BLaER1 (cell line): ENCODE results near the gene RNF183.

Experiments used
- H3K27ac ChIP-seq: shearing (Covaris generic); formaldehyde crosslinking; 2 replicates; pipeline ENCODE4 v1.8.1; 2022
- H3K27me3 ChIP-seq: shearing (Covaris generic); formaldehyde crosslinking; 2 replicates; pipeline ENCODE4 v1.8.1; 2022
- H3K36me3 ChIP-seq: shearing (Covaris generic); formaldehyde crosslinking; 2 replicates; pipeline ENCODE4 v1.8.1; 2022
- H3K4me1 ChIP-seq: shearing (Covaris generic); formaldehyde crosslinking; 2 replicates; pipeline ENCODE4 v1.8.1; 2022
- H3K4me2 ChIP-seq: shearing (Covaris generic); formaldehyde crosslinking; 2 replicates; pipeline ENCODE4 v1.8.1; 2022
- H3K4me3 ChIP-seq: shearing (Covaris generic); formaldehyde crosslinking; 2 replicates; pipeline ENCODE4 v1.8.1; 2022
- H3K9ac ChIP-seq: shearing (Covaris generic); formaldehyde crosslinking; 2 replicates; pipeline ENCODE4 v1.8.1; 2022
- H3K9me3 ChIP-seq: shearing (Covaris generic); formaldehyde crosslinking; 2 replicates; pipeline ENCODE4 v1.8.1; 2022
- H4K20me1 ChIP-seq: shearing (Covaris generic); formaldehyde crosslinking; 2 replicates; pipeline ENCODE4 v1.8.1; 2022
- Cebpa-rat ChIP-seq: shearing (Covaris generic); IDR thresholded peaks from 2 replicates; pipeline ENCODE4 v1.8.1; 2022

Gene RNF183

GRCh38 chr9:113319054-113319453 is 15.9 kb upstream of the RNF183 start:
- Histone ChIP-seq H4K20me1 (no peaks in the 10 kb centered on the region), H3K9me3 (no peaks in the 10 kb centered on the region), H3K9ac (no peak overlapping the region), H3K4me2 (no peak overlapping the region), H3K36me3 (peaks cover 5% of the 10 kb centered on the region; the same call in 1 of the 2 replicates), H3K27me3 (no peaks in the 10 kb centered on the region), H3K4me1 (no peaks in the 10 kb centered on the region), H3K4me3 (no peak overlapping the region), H3K27ac (no peak overlapping the region)
- TF ChIP-seq Cebpa-rat = no peak

DNA sequence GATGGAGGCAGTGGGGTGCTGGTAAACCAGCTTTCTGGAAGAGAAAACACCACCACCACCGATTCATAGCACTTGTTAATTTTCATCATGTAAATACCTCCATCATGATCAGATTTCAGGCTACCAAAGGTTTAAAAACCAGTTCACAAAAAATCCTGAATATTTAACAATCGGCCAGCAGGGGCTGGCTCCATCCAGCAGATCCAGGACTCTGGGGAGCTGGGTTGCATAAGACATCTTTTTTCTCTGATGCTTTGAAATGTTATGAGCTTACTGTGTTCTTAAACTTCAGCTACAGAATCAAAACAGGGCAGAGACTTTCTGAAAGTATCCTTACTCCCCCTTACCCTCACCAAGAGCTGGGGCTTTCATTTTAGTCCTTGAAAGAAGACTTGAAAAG is 14.6 kb upstream of the RNF183 start:
- H3K9me3 ChIP-seq = no peaks in the 10 kb centered on the region
- no peak overlapping the region for H3K9ac ChIP-seq
- TF ChIP-seq Cebpa-rat = no peak
- H3K4me2 ChIP-seq = no peak overlapping the region
- peaks cover 5% of the 10 kb centered on the region; the same call in 1 of the 2 replicates for H3K36me3 ChIP-seq
- H3K4me3 ChIP-seq = no peak overlapping the region
- H4K20me1 ChIP-seq = no peaks in the 10 kb centered on the region
- no peaks in the 10 kb centered on the region for H3K4me1 ChIP-seq
- no peaks in the 10 kb centered on the region for H3K27me3 ChIP-seq
- H3K27ac ChIP-seq = no peak overlapping the region

GRCh38 chr9:113316030-113316429 is 12.9 kb upstream of the RNF183 start:
- no peak overlapping the region for H3K4me2 ChIP-seq

GRCh38 chr9:113315231-113315630 is 12.1 kb upstream of the RNF183 start:
- Histone ChIP-seq H3K4me1 (no peaks in the 10 kb centered on the region), H3K27ac (no peak overlapping the region), H3K36me3 (peaks cover 5% of the 10 kb centered on the region; the same call in 1 of the 2 replicates), H3K27me3 (no peaks in the 10 kb centered on the region), H3K4me2 (no peak overlapping the region), H3K9ac (no peak overlapping the region), H4K20me1 (no peaks in the 10 kb centered on the region), H3K9me3 (no peaks in the 10 kb centered on the region), H3K4me3 (no peak overlapping the region)
- no peak for TF ChIP-seq Cebpa-rat

More at GRCh38 chr9:113316030-113316429, 12.9 kb upstream of the RNF183 start:
- no peak overlapping the region for H3K9ac ChIP-seq
- no peak overlapping the region for H3K4me3 ChIP-seq
- no peaks in the 10 kb centered on the region for H4K20me1 ChIP-seq
- no peaks in the 10 kb centered on the region for H3K9me3 ChIP-seq
- no peaks in the 10 kb centered on the region for H3K4me1 ChIP-seq
- H3K27me3 ChIP-seq = no peaks in the 10 kb centered on the region
- H3K27ac ChIP-seq = no peak overlapping the region
- TF ChIP-seq Cebpa-rat = no peak
- peaks cover 5% of the 10 kb centered on the region; the same call in 1 of the 2 replicates for H3K36me3 ChIP-seq

DNA sequence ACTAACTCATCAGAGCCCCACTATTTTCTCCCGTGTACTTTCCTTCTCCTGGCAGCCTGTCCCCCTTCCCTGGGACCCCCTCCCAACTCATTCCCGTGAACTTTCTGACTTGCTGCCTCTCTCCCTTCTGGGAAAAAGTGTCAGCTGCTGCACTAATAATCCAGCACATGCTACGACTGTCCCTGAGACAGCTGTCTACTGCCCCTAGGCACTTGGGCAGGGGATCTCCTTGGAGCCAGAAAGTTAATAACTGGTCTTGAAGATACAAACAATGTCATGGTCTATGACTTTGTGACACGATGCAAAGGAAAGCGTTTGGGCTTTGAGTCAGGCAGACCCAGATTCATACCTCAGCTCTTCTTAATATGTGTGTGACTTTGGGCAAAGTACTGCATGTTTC is 10.1 kb upstream of the RNF183 start:
- H3K36me3 ChIP-seq = no peaks in the 10 kb centered on the region
- H3K4me2 ChIP-seq = no peak overlapping the region
- no peak for TF ChIP-seq Cebpa-rat
- no peak overlapping the region for H3K27ac ChIP-seq
- H4K20me1 ChIP-seq = no peaks in the 10 kb centered on the region
- no peak overlapping the region for H3K4me3 ChIP-seq
- no peaks in the 10 kb centered on the region for H3K9me3 ChIP-seq
- H3K27me3 ChIP-seq = no peaks in the 10 kb centered on the region
- H3K9ac ChIP-seq = no peak overlapping the region
- no peaks in the 10 kb centered on the region for H3K4me1 ChIP-seq

DNA sequence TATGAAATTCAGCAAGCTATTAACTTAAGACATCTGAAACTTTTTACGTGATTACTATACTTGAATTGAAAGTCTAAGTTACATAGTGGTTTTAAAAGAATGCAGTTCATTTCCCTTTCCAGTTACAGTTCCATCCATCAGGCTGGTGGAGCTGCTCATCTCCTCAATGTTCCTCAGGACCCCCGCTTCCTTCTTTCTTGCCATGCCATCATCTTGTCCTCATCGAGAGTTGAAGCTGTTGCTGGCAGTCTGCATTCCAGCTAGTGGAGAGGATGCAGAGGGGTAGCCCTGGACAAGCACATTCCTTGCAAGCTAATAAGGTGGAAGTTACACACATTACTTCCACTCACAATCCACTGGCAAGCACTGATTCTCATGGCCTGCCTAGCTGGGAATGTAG is 8.8 kb upstream of the RNF183 start:
- no peak overlapping the region for H3K4me3 ChIP-seq
- H3K27me3 ChIP-seq = no peaks in the 10 kb centered on the region
- H4K20me1 ChIP-seq = no peaks in the 10 kb centered on the region
- no peak overlapping the region for H3K27ac ChIP-seq
- no peaks in the 10 kb centered on the region for H3K36me3 ChIP-seq
- H3K9ac ChIP-seq = no peak overlapping the region
- no peaks in the 10 kb centered on the region for H3K9me3 ChIP-seq
- H3K4me1 ChIP-seq = no peaks in the 10 kb centered on the region
- no peak for TF ChIP-seq Cebpa-rat
- no peak overlapping the region for H3K4me2 ChIP-seq

DNA sequence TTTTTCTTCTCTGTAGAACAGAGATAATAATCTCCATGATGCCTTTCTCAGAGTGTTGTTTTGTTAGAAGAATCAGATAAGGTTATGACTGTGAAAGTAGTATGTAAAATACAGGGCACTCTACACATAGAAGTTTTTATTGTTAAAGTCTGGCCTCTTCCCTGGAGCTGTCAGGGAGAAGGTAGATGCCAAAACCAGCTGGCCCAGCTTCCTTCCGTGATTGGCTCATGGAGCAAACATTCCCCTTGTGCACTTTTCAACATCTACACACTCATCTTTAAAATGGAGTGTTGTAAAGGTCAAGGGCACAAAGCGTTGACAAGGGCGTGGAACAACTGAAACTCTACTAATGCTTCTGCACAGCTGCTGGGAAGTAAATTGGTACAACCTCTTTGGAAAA is 7.4 kb upstream of the RNF183 start:
- H3K4me2 ChIP-seq = no peak overlapping the region
- no peaks in the 10 kb centered on the region for H3K27me3 ChIP-seq
- no peaks in the 10 kb centered on the region for H3K36me3 ChIP-seq
- no peaks in the 10 kb centered on the region for H3K4me1 ChIP-seq
- H4K20me1 ChIP-seq = no peaks in the 10 kb centered on the region
- no peak overlapping the region for H3K4me3 ChIP-seq
- no peaks in the 10 kb centered on the region for H3K9me3 ChIP-seq
- no peak for TF ChIP-seq Cebpa-rat
- no peak overlapping the region for H3K9ac ChIP-seq
- no peak overlapping the region for H3K27ac ChIP-seq

- no peaks in the 10 kb centered on the region for H3K36me3 ChIP-seq
- no peak overlapping the region for H3K27ac ChIP-seq
- no peaks in the 10 kb centered on the region for H4K20me1 ChIP-seq
- no peaks in the 10 kb centered on the region for H3K9me3 ChIP-seq
- no peak overlapping the region for H3K4me2 ChIP-seq
- no peak for TF ChIP-seq Cebpa-rat
- H3K4me3 ChIP-seq = no peak overlapping the region
- H3K27me3 ChIP-seq = no peaks in the 10 kb centered on the region
- H3K4me1 ChIP-seq = no peaks in the 10 kb centered on the region
- no peak overlapping the region for H3K9ac ChIP-seq
Observed at GRCh38 chr9:113309204-113309813, 6.1 kb upstream of the RNF183 start.

DNA sequence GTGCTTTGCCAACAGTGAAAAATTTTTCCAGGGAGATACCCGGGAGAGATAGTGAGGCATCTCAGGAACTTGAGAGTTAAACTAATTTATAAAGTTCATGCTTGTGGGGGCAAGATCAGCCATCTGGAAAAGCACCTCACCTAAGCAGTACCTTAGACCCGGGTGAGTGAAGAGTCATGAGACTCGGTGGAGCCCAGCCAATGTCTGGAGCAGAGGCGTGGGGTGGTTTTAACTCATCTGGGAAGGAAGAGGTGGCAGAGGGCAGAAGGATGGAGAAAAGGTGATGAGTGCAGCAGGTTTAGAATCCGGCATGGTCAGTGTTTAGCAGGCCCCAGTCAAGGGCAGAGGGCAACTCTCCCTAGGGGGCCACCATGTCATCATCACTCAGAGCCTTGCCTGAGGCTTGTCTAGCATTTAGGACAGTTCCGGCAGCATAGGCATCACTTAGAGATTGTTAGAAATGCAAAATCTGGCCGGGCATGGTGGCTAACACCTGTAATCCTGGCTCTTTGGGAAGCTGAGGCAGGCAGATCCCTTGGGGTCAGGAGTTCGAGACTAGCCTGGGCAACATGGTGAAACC is 4.3 kb upstream of the RNF183 start:
- no peaks in the 10 kb centered on the region for H4K20me1 ChIP-seq
- H3K36me3 ChIP-seq = no peaks in the 10 kb centered on the region
- H3K27me3 ChIP-seq = no peaks in the 10 kb centered on the region
- no peaks in the 10 kb centered on the region for H3K9me3 ChIP-seq
- no peak overlapping the region for H3K9ac ChIP-seq
- H3K4me1 ChIP-seq = no peaks in the 10 kb centered on the region
- no peak overlapping the region for H3K27ac ChIP-seq
- no peak for TF ChIP-seq Cebpa-rat
- H3K4me3 ChIP-seq = no peak overlapping the region
- H3K4me2 ChIP-seq = no peak overlapping the region

- no peak overlapping the region for H3K4me2 ChIP-seq
- no peaks in the 10 kb centered on the region for H3K9me3 ChIP-seq
- no peaks in the 10 kb centered on the region for H3K27me3 ChIP-seq
- no peaks in the 10 kb centered on the region for H3K4me1 ChIP-seq
- TF ChIP-seq Cebpa-rat = no peak
- no peaks in the 10 kb centered on the region for H3K36me3 ChIP-seq
- H3K27ac ChIP-seq = no peak overlapping the region
- H4K20me1 ChIP-seq = no peaks in the 10 kb centered on the region
- no peak overlapping the region for H3K9ac ChIP-seq
- H3K4me3 ChIP-seq = no peak overlapping the region
Observed at GRCh38 chr9:113306566-113306965, 3.4 kb upstream of the RNF183 start.
